ENCODE data around the gene APLN. TPM values are rescaled to one million over a fixed set of nuclear protein-coding genes. Genes with fewer than 3 reads are reported as not detected.
A peak's percentile ranks its signal among the peaks of the same experiment; 100 is the strongest.

The APLN gene
- total RNA-seq, 1 experiment from 2014 or later, result 8.5 TPM

DNA sequence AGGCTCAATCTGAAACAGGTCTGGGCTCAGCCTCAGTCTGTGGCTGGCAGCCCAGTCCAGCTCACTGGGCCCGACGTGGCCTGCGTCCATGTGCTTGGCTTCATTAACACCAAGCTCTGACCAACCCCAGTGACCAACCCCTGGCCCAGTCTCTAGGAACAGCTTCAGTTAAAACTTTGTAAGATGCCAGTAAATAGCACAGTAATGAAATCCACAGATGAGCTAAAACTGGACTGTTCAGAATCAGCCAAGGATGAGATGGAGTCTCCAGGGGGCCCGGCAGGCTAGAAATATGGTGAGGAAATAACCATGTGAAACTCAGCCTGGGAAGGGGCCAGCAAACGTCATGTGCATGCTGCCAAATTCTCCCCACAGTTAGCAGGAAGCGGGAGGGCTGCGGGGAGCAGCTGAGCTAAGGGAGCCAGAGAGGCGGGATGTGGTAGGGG is 46.9 kb upstream of the APLN start:
- H3K27me3 ChIP-seq (ENCODE audit: low read length), result no peaks in the 10 kb centered on the region
- DNase-seq (no peak), ATAC-seq (no peak)
- TF ChIP-seq EZH2 (IDR thresholded peaks at IDR 0.05; ENCODE audit: low read length, unreplicated experiment) (no peak), EZH2phosphoT487 (IDR thresholded peaks at IDR 0.05; ENCODE audit: borderline replicate concordance, low read length) (no peak)
- TF ChIP-seq, protein P1, sequence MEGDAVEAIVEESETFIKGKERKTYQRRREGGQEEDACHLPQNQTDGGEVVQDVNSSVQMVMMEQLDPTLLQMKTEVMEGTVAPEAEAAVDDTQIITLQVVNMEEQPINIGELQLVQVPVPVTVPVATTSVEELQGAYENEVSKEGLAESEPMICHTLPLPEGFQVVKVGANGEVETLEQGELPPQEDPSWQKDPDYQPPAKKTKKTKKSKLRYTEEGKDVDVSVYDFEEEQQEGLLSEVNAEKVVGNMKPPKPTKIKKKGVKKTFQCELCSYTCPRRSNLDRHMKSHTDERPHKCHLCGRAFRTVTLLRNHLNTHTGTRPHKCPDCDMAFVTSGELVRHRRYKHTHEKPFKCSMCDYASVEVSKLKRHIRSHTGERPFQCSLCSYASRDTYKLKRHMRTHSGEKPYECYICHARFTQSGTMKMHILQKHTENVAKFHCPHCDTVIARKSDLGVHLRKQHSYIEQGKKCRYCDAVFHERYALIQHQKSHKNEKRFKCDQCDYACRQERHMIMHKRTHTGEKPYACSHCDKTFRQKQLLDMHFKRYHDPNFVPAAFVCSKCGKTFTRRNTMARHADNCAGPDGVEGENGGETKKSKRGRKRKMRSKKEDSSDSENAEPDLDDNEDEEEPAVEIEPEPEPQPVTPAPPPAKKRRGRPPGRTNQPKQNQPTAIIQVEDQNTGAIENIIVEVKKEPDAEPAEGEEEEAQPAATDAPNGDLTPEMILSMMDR (conservative IDR thresholded peaks at IDR 0.05; ENCODE audit: low read depth, low read length), result no peak
- no peak overlapping the region for H3K27ac ChIP-seq (ENCODE audit: low read length)
- no peak overlapping the region for H3K4me3 ChIP-seq (ENCODE audit: low read length)
- no peaks in the 10 kb centered on the region for H3K79me2 ChIP-seq (ENCODE audit: low read length)
- POLR2A ChIA-PET (ENCODE audit: unreplicated experiment), result no interaction called here
- H3K9me3 ChIP-seq (ENCODE audit: low read length), result no peaks in the 10 kb centered on the region
- H3K9ac ChIP-seq (ENCODE audit: low read length), result no peak overlapping the region
- no peaks in the 10 kb centered on the region for H4K20me1 ChIP-seq (ENCODE audit: low read length)
- H3K4me2 ChIP-seq (ENCODE audit: low read length), result no peak overlapping the region
- H3K4me1 ChIP-seq (ENCODE audit: insufficient read depth, low read length), result peaks cover 22% of the 10 kb centered on the region
- intact Hi-C loops (cut with micrococcal nuclease), result no loop called here
- no peak overlapping the region for H2AFZ ChIP-seq (ENCODE audit: low read length)
- no peaks in the 10 kb centered on the region for H3K36me3 ChIP-seq (ENCODE audit: low read depth, low read length)
- CTCF ChIA-PET, result no interaction called here
- no TSS peak for BruUV-seq (replicated peaks)
- no peaks in the 10 kb centered on the region for H3F3A ChIP-seq (ENCODE audit: low read length, unreplicated experiment)
- no peaks in the 10 kb centered on the region for H3K9me2 ChIP-seq (replicated peaks; ENCODE audit: low read length)

DNA sequence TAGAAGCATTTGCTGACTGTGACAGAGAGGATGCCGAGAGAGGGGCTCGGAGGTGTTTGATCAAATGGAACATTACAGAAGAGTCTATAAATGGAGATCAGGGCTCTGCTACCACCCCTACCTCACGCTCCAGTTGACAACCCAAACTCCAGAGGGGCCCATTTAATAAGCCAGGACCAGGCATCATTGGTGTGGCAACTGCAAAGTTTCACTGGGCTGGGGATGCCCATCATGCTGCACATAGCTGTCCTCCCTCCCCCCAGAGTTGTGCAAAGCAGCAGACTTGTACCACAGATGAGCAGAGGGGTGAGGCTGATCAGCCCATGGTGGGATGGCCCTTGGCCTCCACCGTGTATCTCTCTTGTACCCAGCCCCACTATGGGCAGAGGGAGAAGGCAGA is 45.8 kb upstream of the APLN start:
- ATAC-seq, result no peak
- intact Hi-C loops (cut with micrococcal nuclease), result no loop called here
- no TSS peak for BruUV-seq (replicated peaks)

DNA sequence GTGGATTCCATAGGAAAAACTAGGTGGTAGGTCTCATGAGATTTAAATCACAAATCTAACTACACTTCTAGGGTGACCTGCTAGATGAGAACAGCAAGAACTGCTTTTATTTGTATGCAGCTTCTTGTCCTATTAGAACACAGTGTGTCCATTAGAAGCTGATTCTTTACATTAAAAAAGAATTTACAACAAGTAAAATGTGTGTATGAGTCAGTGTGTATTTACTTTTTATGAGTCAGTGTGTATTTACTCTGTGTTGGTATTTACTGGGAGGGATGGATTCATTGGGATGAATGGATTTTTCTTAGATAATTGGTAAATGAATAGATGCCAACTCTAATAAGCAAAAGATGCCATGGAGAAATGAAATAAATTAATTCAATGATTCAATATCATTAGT is 43.4 kb upstream of the APLN start:
- ChIA-PET CTCF (no interaction called here), POLR2A (ENCODE audit: unreplicated experiment) (no interaction called here)
- intact Hi-C loops (cut with micrococcal nuclease), result loop anchor here (5.0 kb wide), 1 partner anchor 41 kb away; no protein-coding TSS in a partner anchor
- BruUV-seq (replicated peaks), result no TSS peak
- H3K4me3 ChIP-seq (ENCODE audit: low read length), result 0 out of 2 replicates have a peak overlapping the region, but pooled peaks have one; percentile 25
- no peaks in the 10 kb centered on the region for H3K9me2 ChIP-seq (replicated peaks; ENCODE audit: low read length)
- no peak overlapping the region for H2AFZ ChIP-seq (ENCODE audit: low read length)
- no peaks in the 10 kb centered on the region for H3K36me3 ChIP-seq (ENCODE audit: low read depth, low read length)
- peak; percentile 90 for ATAC-seq
- peaks cover 22% of the 10 kb centered on the region for H3K4me1 ChIP-seq (ENCODE audit: insufficient read depth, low read length)
- H4K20me1 ChIP-seq (ENCODE audit: low read length), result no peaks in the 10 kb centered on the region
- H3K27ac ChIP-seq (ENCODE audit: low read length), result peak overlapping the region; percentile 82
- H3K79me2 ChIP-seq (ENCODE audit: low read length), result no peaks in the 10 kb centered on the region
- peak overlapping the region; percentile 74 for H3K4me2 ChIP-seq (ENCODE audit: low read length)
- TF ChIP-seq EZH2 (IDR thresholded peaks at IDR 0.05; ENCODE audit: low read length, unreplicated experiment), result no peak
- TF ChIP-seq, protein P1 (conservative IDR thresholded peaks at IDR 0.05; ENCODE audit: low read depth, low read length), result no peak
- no peak for TF ChIP-seq EZH2phosphoT487 (IDR thresholded peaks at IDR 0.05; ENCODE audit: borderline replicate concordance, low read length)
- no peaks in the 10 kb centered on the region for H3K27me3 ChIP-seq (ENCODE audit: low read length)
- no peaks in the 10 kb centered on the region for H3F3A ChIP-seq (ENCODE audit: low read length, unreplicated experiment)
- DNase-seq, result peak; percentile 73
- no peak overlapping the region for H3K9ac ChIP-seq (ENCODE audit: low read length)
- no peaks in the 10 kb centered on the region for H3K9me3 ChIP-seq (ENCODE audit: low read length)

More for the DNA sequence above, 45.8 kb upstream of the APLN start:
- Histone ChIP-seq H3K9ac (ENCODE audit: low read length) (no peak overlapping the region), H3K9me2 (replicated peaks; ENCODE audit: low read length) (no peaks in the 10 kb centered on the region), H4K20me1 (ENCODE audit: low read length) (no peaks in the 10 kb centered on the region), H2AFZ (ENCODE audit: low read length) (no peak overlapping the region), H3K4me3 (ENCODE audit: low read length) (no peak overlapping the region), H3K79me2 (ENCODE audit: low read length) (no peaks in the 10 kb centered on the region), H3K4me2 (ENCODE audit: low read length) (no peak overlapping the region), H3F3A (ENCODE audit: low read length, unreplicated experiment) (no peaks in the 10 kb centered on the region), H3K4me1 (ENCODE audit: insufficient read depth, low read length) (peaks cover 22% of the 10 kb centered on the region), H3K36me3 (ENCODE audit: low read depth, low read length) (no peaks in the 10 kb centered on the region), H3K27ac (ENCODE audit: low read length) (no peak overlapping the region), H3K9me3 (ENCODE audit: low read length) (no peaks in the 10 kb centered on the region), H3K27me3 (ENCODE audit: low read length) (no peaks in the 10 kb centered on the region)
- ChIA-PET CTCF (no interaction called here), POLR2A (ENCODE audit: unreplicated experiment) (no interaction called here)
- no peak for DNase-seq
- TF ChIP-seq EZH2phosphoT487 (IDR thresholded peaks at IDR 0.05; ENCODE audit: borderline replicate concordance, low read length) (no peak), EZH2 (IDR thresholded peaks at IDR 0.05; ENCODE audit: low read length, unreplicated experiment) (no peak)
- TF ChIP-seq, protein P1 (conservative IDR thresholded peaks at IDR 0.05; ENCODE audit: low read depth, low read length), result no peak
